ENCODE measurements around the gene GYPC.
"Not testable (repeated sequence)": the region's sequence is repeated elsewhere in the genome, so short reads cannot be mapped to it uniquely, and the experiment has no call there.

GYPC gene, protein sequence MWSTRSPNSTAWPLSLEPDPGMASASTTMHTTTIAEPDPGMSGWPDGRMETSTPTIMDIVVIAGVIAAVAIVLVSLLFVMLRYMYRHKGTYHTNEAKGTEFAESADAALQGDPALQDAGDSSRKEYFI

DNA sequence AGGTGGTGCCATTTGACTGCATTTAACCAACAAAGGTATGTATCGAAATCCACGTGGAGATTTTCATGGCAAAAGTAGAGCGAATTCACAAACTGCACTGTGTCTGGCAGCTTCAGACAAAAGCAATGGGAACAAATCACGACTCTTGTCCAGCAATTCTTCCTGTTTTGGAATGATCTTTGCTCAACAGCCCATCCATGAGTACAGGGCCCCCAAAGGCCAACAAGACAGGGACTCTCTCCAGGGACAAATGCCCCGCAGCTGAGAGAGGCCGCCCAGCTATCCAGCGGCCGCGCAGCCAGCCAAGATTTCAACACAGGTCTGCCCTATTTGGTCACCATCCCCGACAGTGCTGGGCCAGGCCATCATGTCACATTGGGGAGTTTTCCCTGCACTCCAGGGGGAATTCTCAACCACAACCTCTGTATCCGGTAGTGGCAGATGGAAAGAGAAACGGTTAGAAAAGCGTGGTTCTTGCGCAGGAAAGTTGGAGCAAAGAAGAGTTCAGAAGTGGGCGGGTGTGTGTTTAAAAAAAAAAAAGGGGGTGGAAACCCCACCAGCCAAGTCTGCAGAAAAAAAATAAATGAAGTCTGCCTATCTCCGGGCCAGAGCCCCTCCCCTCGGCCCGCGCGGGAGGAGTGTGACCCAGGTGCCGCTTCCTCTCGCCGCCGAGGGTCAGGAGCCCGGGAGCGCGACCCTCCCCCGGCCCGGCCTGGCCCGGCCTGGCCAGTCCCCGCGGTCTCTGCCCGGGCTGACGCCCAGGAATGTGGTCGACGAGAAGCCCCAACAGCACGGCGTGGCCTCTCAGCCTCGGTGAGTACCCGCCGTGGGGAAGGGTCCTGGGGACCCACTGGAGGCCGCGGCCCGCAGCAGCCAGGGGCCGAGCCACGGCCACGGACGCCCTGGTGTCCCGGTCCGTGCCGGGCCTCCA lies at the start of gene GYPC:
Gene GYPC (plus strand): TSS at position 659 of the 931 bp plus-strand sequence. CDS start 106 bp downstream, at position 765.
- peak; percentile 70 for DNase-seq (ENCODE audit: low spot score)

DNA sequence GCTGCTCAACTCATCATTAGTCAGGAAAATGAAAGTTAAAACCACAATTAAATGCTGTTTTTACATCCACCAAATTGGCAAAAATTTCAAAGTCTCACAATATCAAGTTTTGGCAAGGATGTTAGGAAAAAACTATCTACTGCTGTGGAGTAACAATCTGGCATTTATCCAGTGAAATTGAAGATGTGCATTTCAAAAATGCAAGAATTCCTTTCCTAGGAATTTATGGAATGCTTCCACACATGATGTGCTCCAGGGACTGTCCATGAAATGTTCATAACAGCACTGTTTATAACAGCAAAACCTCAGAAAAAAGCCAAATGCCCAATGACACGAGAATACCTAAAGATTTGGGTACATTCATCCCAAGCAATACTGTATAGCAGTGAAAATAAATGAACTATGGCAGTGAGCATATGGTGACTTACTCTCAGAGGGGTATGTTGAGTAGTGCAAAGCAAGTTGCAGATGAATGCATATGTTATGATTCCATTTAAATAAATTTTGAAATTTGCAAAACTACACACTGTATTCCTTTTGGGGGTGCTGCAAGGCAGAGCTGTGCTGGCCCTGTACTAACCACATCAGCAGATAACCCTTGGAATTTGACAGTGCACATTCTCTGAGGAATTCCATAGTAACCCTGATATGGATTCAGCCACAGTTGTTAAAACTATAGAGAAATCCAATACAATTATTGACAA lies 41.3 kb upstream of the GYPC start:
- no peak for DNase-seq (ENCODE audit: low spot score)

DNA sequence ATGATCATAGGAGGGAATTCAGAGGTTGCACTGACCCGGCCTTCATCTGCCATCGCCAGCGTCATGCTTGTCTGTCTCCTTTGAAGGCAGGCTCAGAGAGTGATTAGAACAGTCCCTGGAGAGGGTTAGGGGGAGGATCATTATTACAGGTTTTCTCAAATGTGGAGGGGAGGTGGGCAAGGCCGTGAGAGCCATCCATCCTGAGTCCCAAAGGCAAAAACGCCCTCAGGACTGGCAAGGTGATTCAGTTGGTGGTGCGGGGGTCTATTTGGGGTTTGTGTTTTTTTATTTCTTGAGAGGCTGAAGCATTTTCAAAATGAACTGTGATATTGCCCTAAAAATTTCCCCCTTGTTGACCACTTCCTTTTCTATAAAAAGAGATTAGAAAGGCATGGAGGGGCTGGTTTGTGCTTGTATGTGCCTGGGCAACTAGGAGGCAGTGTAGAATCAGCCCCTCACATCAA lies 39.3 kb upstream of the GYPC start:
- no peak for DNase-seq (ENCODE audit: low spot score)

DNA sequence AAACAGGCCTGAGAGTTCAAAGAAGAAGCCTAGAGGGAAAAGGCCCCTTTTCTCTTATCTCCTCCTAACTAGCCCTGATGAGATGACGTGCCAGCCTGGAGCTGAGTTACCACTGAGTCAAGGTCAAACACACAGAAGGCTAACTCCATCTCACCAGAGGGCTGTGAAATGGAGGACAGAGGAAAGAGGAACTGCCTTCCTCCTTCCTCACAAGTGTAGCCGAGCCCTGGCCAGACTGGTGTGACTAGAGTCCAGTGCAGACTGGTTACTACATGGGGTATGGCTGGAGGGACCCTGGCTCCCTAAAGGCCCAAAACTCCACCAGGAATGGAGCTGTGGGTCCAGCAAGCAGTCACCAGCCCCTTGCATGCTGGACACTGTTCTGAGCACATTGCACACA lies 35.7 kb upstream of the GYPC start:
- no peak for DNase-seq (ENCODE audit: low spot score)

DNA sequence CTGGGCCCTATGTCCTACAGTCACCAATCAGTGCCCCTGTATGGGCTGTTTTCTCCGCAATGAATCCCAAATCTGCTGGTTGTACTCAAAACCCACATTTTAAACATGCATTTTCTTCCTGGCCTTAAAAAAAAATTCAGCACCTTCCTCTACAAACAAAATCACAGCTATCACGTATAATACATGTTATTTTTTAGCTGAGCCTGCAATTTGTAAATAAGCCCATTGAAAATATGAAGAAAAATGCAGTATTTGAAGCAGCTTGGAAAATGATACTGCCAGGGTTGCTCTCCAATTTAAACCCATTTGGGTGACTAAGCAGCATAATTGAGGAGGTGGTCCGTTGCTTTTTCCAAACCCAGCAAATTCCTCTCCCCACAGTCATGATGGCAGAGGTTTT lies 33.0 kb upstream of the GYPC start:
- no peak for DNase-seq (ENCODE audit: low spot score)

DNA sequence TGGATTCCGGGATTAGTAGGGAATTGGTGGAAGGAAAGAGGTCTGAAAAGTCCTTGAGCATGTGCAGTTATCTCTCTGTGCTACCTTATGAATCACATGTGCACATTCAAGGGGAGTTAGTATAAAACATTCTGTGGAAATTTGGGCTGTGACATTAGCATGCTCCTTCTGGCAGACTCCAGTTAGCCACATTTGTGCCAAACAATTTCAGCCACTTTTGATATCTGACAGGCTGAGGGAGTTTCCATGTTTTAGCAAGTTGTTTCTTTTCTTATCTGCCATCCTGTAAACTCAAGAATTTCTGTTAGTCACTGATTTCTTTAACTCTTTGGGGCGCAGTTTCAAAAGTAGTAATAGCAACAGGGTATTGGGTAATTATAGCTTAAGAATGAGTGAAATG lies 28.3 kb upstream of the GYPC start:
- DNase-seq (ENCODE audit: low spot score), result no peak

DNA sequence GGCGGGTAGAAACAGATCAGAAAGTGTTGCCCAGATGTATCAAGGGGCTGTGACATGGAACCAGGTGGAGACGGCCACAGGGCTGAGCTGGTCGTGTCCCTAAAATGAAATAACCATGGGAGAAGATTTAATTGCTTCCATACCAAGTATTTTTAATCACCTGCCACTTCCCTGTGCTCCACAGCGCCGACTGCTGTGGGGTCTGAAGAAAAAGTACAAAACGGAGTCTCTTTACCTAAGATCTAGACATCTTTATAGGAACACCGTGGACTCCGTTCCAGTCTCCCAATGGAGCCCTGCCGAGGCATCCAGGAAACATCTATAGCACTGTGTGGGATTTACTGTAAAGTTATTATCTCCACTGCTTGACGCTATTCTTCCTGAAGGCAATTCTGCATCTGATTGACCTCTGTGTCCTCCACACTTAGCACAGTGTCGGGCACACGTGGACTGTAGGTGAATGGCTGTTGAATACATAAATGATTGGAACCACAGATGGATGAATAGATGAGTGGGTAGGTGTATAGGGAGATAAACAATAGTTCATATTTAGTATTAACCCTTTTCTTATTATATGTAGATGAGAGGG lies 21.6 kb upstream of the GYPC start:
- peak; percentile 8 for DNase-seq (ENCODE audit: low spot score)

DNA sequence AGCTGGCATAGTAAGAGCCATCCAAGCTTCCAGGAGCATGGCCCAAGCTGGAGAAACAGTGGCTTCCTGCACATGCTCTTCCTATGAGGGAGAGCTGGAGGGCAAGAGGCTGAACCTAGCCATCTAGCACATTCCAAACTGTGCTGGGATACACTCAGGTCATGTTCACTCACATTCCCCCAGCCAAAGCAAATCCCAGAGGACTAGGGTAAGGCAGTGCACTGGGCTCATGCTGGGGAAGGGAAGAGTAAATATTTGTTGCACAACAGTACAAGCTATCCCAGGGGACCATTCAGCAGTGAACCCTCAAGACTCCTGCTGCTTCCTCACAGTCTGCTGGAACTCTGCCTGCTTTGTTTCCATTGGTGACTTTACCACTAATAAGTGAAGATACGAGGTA lies 20.7 kb upstream of the GYPC start:
- no peak for DNase-seq (ENCODE audit: low spot score)

DNA sequence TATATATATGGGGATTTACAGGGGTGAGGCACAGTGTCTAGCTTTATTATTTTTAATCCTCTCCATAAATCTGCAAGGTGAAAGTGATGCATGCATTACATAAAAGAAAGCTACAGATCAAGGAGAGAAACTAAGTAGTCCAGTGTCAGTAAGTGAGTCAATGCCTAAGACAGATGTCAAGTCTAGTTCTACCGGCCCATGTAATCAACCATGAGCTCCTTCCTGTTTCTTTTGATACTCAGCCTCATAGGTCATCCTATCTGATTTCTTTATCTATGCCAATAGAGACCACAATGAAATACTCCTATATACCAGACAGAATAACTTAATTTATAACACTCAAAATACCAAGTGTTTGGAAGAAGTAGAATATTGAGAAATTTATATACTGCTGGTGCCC lies 20.2 kb upstream of the GYPC start:
- DNase-seq (ENCODE audit: low spot score), result no peak

DNA sequence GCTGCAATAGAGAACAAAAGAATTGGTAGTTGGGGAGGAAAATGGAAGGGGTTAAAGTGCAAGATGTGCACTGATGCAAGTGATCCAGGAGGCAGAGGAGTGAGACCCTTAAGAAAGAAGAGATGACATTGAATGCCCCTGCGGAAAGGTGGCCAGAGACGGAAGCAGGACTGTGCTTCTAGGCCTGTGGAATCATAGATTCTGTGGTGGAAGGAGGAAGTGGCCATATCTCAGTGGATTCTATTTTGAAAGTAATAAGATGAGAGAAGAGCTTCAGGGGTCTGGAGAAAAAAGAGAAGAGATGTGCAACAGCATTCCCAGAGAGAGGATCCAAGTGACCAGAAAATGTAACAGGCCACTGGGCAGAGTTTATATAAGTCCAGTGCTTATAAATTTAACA lies 18.6 kb upstream of the GYPC start:
- no peak for DNase-seq (ENCODE audit: low spot score)

DNA sequence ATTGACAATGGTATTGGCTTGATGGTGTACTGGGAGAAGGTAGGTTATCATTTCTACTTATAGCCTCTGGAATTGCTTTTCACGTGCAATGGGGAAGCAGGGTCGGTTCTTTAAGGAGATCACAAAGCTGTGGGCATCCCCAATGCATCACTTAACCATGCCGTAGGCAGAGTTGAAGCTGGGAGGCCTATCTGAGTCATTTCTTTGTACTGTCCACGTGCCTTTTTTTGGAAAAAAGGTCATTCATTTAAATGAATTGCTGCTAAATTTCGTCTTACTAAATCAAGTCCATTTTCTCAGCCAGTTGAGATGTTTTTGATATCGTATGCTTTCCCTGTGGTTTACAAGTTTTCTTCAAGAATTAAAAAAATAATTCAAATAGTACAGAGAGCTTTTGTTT lies 17.2 kb upstream of the GYPC start:
- no peak for DNase-seq (ENCODE audit: low spot score)

DNA sequence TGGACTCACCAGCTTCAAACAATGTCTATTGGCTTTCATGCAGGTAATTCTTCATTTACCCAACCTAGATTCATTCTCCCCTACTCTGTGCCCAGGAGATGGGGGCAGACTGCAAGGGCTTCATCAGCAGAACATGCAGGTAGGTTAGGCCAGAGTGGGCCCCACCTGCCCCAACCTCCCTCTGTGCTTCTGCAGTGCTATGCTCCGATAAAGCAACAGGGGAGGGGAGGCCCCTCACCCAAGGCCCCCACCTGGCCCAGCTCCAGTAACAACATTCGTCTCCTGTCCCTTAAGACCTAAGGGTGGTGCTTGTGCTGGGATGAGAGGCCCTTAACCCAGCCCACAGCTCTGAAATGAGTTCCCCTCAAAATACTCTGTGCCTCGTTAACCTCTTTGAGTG lies 16.7 kb upstream of the GYPC start:
- no peak for DNase-seq (ENCODE audit: low spot score)

DNA sequence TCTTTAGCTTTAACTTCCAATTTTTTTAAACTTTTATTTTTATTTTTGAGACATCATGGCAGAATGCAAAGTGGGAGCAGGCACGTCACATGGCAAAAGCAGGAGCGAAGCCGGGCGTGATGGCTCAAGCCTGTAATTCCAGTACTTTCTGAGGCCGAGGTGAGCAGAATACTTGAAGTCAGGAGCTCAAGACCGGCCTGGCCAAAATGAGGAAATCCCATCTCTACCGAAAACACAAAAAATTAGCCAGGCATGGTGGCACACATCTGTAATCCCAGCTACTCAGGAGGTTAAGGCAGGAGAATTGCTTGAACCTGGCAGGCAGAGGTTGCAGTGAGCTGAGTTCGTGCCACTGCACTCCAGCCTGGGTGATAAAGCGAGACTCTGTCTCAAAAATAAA lies 14.7 kb upstream of the GYPC start:
- not testable (repeated sequence) for DNase-seq (ENCODE audit: low spot score)

DNA sequence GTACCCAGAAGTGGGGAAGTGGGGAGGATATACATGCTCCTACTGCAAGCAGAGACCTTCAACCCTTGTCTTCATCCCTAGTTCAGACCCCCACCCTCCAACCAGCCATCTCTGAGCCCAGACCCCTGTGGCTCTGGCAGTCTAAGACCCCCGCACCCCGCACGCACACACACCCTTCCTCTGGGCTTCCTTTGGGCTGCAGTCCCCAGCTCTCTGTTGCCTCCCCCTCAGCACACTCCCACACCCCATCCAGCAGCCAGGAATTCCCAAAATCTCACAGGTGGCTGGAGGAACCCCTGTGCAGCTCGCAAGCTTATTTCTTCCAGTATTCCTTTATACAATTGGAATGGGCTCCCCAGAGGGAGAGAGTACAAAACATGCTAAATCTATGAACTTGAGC lies 13.9 kb upstream of the GYPC start:
- DNase-seq (ENCODE audit: low spot score), result no peak

DNA sequence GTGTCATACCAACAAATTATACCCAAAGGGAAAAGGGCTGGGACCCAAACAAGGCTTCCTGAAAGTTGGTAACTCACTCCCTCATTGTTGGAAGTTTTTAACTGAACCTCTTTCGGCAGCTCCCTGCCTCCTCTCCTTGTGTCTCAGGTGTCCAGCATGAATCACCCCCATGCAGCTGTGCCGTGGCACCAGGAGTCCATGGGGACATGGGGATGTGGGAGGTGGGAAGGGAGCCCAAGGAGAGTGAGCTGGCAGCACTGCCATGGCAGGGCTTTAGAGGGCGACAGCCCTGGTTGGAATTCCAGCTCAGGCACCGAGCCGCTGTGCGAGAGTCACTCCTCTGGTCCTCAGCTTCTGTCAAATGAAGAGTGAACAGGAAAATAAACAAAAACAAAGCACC lies 12.5 kb upstream of the GYPC start:
- DNase-seq (ENCODE audit: low spot score), result no peak

DNA sequence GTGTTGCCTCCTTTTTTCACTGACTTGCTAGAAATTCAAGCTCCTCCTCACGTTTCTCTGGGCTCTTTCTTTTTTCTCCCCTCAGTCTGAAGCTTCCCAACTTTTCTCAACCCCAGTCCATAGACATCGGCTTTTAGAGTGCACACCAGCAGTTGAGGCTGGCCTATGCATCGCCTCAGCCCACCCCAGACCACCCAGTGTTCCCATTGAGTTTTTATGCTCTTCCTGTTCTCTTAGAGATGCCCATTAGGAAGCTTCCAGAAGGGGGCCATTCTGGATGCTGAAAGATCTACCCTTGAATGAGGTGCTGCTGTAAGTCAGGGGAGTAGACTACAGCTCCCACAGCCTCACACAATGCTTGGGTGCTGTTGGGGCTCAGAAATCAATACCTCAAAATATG lies 12.0 kb upstream of the GYPC start:
- DNase-seq (ENCODE audit: low spot score), result no peak

DNA sequence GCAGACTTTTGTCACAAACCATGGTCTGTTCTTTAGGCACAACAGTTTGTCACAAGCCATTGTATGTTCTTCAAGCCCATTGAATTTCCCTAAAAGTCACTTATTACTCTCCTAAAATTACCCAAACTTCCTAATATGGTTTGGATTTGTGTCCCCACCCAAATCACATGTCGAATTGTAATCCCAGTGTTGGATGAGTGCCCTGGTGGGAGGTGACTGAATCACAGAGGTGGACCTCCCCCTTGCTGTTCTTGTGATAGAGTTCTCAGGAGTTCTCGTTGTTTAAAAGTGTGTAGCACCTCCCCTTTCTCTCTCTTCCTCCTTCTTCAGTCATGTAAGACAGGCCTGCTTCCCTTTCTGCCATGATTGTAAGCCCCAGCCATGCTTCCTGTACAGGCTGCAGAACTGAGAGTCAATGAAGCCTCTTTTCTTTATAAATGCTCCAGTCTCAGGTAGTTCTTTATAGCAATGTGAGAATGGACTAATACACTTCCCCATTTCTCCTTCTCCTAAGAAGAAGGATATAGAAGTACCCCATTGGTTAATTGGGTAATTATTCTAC lies 11.2 kb upstream of the GYPC start:
- DNase-seq (ENCODE audit: low spot score), result no peak

DNA sequence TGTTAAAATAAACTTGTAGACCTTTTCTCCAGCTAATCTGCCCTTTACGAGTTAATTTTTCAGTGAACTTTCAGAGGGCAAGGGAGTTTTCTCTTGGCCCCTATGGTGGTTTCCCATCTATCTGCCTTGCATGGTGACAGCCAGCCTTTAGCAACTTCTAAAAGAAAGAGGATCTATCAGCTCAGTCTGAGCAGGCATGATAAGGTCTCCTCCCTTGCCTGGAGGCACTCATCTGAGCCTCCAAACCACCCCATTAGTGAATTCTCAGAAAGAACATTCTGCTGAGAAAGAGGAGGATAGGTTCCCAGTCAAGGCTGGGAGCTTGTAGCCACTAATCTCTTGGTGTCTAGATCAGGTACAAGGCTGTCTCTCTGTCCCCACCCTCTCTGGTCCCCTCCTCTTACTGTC lies 10.7 kb upstream of the GYPC start:
- DNase-seq (ENCODE audit: low spot score), result no peak

DNA sequence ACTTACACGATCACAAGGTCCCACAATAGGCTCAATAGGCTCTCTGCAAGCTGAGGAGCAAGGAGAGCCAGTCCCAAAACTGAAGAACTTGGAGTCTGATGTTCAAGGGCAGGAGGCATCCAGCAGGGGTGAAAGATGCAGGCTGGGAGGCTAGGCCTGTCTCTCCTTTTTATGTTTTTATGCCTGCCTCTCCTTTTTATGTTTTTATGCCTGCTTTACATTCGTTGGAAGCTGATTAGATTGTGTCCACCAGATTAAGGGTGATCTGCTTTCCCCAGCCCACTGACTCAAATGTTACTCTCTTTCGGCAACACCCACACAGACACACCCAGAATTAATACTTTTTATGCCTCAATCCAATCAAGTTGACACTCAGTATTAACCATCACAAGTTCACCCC lies 9.9 kb upstream of the GYPC start:
- DNase-seq (ENCODE audit: low spot score), result no peak

DNA sequence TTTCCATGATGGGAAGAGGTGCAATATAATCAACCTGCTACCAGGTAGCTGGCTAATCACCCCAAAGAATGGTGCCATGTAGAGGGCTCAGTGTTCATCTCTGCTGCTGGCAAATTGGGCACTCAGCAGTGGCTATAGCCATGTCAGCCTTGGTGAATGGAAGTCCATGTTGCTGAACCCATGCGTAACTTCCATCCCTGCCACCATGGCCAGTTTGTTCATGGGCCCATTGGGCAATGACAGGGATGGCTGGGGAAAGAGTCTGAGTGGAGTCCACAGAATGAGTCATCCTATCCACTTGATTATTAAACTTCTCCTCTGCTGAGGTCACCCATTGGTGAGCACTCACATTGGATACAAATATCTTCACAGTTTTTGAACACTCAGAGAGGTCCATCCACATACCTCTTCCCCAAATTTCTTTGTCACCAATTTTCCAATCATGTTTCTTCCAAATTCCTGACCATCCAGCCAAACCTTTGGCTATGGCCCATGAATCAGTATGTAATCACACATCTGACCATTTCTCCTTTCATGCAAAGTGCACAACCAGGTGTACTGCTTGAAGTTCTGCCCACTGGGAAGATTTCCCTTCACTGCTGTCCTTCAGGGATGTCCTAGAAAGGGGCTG lies 8.1 kb upstream of the GYPC start:
- not testable (repeated sequence) for DNase-seq (ENCODE audit: low spot score)

DNA sequence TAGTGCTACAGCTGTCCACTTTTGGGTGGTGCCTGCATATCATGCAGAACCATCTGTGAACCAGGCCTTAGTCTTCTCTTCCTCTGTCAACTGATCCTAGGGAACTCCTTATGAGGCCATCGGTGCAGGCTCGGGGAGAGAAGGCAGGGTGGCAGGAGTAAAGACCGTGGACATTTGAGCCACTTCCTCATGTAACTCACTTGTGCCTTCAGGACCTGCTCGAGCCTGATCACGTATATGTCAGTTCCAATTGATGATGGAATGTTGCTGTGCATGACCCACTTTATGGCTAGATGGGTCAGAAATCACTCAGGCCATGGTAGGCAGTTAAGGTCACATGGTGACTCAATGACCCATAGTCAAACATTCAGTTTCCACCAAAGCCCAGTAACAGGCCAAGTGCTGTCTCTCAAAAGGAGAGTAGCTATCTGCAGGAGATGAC lies 7.6 kb upstream of the GYPC start:
- not testable (repeated sequence) for DNase-seq (ENCODE audit: low spot score)

DNA sequence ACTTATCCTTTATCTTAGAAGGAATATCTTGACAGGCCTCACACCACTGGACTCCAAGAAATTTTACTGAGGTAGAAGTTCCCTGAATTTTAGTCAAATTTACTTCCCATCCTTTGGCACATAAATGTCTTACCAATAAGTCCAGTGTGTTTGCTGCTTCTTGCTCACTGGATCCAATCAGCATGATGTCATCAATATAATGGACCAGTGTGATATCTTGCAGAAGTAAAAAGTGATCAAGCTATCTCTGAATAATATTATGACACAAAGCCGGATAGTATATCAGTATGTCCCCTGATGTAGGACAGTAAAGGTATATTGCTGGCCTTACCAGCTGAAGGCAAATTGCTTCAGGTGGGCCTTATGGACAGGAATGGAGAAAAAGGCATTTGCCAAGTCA lies 6.9 kb upstream of the GYPC start:
- no peak for DNase-seq (ENCODE audit: low spot score)

All from activated CD4-positive, alpha-beta T cell treated with anti-CD3 and anti-CD28 coated beads, Interleukin-2, Interleukin-4, amounts not matched to agents 100 ng/mL and 50 ng/mL, durations not matched to agents 16 hours and 8 hours (primary cell).